Left renal pelvis (tissue), 4 donors: ENCODE measurements around the gene RAMAC. TPM values are rescaled to one million over a fixed set of nuclear protein-coding genes. Genes with fewer than 3 reads are reported as not detected.
"Not testable (repeated sequence)": the region's sequence is repeated elsewhere in the genome, so short reads cannot be mapped to it uniquely, and the experiment has no call there.

Experiments used
- DNase-seq, 4 donors: peaks; one replicate each; pipeline ENCODE4 v3.0.0-alpha.2; 2013; ENCODE audit warnings: low read depth in 4 of 4, low spot score in 3 of 4
- polyA plus RNA-seq, 4 donors: library from polyadenylated mRNA; unstranded; fragments of 120-200 nt; gene quantifications; one replicate each; pipeline ENCODE4 v1.2.1, GENCODE V29; 2013; ENCODE audit not compliant: insufficient read length in 4 of 4

The RAMAC gene
- polyA plus RNA-seq, 4 donors: 30.9 to 47.4 (median 41.7) TPM

DNA sequence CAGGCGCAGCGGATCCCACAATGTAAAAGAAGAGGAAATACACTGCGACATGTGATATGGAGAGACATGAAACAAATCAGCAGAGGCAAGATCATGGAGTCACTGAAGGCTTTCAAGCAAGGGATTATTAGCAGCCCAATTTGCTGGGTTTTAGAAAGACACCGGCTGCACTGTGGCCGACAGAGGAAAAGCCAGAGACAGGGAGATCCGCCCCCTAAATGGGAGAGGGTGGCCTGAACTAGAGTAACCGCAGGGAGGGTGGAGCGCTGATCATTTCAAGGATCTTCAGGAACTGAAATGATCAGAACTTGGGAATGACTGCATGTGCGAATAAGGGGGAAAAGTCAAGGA lies 26.0 kb downstream of the RAMAC start:
- no peak for DNase-seq

DNA sequence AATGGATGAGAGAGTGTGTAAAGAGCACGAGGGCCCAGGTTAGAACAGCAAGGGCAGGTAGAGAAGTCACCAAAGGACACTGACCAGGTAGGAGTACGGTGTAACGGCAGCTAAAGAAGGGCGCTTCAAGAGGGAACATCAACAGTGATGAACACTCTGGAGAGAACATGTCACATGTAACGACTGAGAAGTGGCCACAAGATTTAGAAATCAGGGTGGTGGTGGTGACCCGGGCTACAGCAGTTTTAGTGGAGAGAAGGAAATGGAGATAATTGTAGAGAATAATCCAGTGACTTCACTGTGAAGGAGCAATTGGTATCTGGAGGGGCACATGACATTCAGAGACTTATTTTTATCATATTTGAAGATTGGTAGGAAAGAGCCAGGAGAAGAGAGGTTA lies 26.6 kb downstream of the RAMAC start:
- DNase-seq: no peak

DNA sequence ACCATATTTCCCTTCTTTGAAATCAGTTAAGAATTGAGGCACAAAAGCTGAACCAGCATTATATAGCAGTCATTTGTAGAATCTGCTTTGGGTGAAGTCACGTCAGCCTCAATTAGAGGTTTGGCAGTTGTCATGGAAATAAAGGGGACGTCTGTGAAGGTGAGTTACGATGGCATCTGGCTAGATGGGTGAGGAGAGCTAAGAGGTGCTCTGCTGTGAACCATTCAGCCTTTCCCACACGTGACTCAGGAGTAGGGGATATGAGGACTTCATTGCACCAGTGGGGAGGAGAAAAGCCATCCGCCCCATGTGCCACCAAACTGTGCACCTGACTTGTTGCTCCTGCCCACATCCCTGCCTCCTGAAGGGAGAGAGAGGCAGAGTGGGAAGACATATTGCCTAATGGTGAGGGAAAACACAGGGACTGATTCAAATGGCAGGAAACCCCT lies 28.2 kb downstream of the RAMAC start:
- no peak for DNase-seq

DNA sequence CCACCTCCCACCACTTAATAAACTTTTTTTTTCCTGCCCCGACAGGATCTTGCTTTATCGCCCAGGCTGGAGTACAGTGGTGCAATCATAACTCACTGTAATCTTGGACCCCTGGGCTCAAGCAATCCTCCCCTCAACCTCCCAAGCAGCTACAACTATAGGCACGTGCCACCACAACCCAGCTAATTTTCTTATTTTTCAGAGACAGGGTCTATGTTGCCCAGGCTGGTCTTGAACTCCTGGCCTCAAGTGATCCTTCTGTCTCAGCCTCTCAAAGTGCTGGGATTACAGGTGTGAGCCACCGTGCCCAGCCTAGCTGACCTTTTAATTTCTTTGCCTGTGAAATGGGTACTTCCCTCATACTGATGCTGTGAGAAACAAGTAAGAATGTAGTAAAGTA lies 29.4 kb downstream of the RAMAC start:
- no peak for DNase-seq

DNA sequence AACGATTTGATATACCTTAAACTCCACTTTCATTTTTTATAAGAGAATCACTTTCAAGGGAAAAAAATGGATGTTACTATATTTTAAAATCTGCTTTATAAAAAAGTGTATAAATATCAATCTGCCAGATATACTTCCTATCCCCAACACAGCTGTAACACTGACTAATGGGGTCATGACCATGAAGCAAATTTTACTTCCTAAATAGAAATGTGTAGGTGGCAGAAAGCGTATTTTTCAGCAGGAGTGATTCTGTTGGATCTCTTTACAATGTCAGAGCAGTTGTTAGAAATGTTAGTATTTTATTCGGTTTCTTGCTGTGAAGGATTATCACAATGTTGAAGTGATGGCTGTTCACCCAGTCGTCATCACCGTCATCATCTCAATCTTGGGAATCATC lies 30.9 kb downstream of the RAMAC start:
- DNase-seq: no peak

DNA sequence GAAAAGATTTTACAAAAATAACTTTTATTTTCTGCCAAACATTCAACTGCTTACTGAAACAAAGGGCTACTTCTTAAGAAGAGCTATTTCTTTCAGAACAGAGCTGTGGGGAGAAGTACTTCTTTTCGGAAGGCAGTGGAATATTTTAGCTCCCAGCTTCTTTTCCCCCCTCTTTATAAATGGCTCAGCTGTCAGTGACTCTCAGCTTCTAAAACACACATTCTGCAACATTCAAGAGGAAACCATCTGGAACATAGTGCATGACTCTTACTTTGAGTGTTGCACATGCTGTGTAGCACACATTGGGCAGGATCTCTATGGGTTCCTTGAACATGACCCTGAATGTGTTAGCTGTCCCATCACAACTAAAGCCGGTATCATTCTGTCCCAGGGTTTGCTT lies 32.4 kb downstream of the RAMAC start:
- DNase-seq: no peak

DNA sequence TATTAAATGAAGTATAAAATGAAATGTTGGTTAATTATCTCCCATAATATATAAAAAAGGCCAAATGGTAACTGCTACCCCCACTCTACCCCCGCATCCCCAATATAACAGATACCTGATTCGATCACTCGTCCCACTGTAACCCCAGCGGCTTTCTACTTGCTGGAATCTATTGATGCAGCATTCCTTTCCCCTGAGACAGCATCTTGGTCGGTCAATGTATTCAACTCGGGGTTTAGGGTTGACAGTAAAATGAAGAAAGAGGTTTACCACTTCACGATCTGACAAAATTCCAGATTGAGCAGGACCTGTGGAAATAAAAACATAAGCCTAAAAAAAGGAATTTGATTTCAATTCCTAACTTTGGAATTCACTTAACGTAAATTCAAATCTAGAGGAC lies 44.0 kb downstream of the RAMAC start:
- no peak for DNase-seq

DNA sequence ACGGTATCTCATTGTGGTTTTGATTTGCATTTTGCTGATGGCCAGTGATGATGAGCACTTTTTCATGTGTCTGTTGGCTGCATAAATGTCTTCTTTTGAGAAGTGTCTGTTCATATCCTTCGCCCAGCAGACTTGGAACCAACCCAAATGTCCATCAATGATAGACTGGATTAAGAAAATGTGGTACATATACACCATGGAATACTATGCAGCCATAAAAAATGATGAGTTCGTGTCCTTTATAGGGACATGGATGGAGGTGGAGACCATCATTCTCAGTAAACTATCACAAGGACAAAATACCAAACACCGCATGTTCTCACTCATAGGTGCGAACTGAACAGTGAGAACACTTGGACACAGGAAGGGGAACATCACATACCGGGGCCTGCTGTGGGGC lies 45.2 kb downstream of the RAMAC start:
- DNase-seq: not testable (repeated sequence)

DNA sequence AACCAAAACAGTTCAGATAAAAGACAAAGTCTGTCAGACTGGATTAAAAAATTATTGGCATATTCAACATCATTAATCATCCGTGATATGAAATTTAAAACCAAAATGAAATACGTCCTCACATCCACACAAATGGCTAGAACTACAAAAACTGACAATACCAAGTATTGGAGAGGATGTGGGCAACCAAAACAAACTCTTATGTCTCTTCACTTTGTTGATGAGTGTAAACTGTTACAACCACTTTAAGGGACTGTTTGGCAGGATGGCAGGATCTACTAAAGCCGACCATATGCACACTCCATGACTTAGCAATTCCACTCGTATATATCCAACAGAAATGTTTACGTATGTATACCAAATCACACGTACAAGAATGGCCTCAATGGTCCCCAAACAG lies 50.2 kb downstream of the RAMAC start:
- DNase-seq: no peak

DNA sequence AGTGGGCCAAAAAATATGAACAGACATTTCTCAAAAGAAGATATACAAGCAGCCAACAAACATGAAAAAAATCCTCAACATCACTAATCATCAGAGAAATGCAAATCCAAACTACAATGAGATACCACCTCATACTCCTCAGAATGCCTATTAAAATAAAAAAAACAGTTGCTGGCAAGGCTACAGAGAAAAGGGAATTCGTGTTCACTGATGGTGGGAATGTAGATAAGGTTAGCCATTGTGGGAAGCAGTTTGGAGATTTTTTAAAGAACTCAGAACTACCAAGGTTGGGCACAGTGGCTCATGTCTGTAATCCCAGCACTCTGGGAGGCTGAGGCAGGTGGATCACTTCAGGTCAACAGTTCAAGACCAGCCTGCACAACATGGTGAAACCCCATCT lies 53.2 kb downstream of the RAMAC start:
- no peak for DNase-seq

Other genes with a start within 250 kb of the RAMAC start
- under 1 TPM; 0.11 to 0.35 (median 0.29) TPM for gene FSD2, start 180.1 kb upstream of the RAMAC start, polyA plus RNA-seq
- gene WHAMM, start 176.6 kb upstream of the RAMAC start, polyA plus RNA-seq: 10 to 100 TPM in 3 of 4 donors, 1 to 10 TPM in 1; 8.6 to 15.8 (median 12.4) TPM
- gene HOMER2, start 33.5 kb upstream of the RAMAC start, polyA plus RNA-seq: 10 to 100 TPM in 3 of 4 donors, 1 to 10 TPM in 1; 9.6 to 32.6 (median 27.3) TPM
- gene C15orf40, start 25.4 kb downstream of the RAMAC start, polyA plus RNA-seq: 10 to 100 TPM; 23.4 to 32.5 (median 28.8) TPM
- 10 to 100 TPM; 59.9 to 87.0 (median 66.5) TPM for gene BTBD1, start 81.0 kb downstream of the RAMAC start, polyA plus RNA-seq
- 1 to 10 TPM; 1.8 to 2.4 (median 2.0) TPM for gene TM6SF1, start 121.4 kb downstream of the RAMAC start, polyA plus RNA-seq
- gene HDGFL3, start 221.6 kb downstream of the RAMAC start, polyA plus RNA-seq: 100 to 1,000 TPM in 2 of 4 donors, 10 to 100 TPM in 2; 87.7 to 103 (median 94.6) TPM